Measurements from ENCODE around the gene XYLB.

XYLB gene

GRCh38 chr3:38454178-38454883, 107.7 kb downstream of the XYLB start:
- DNase-seq (ENCODE audit: low read depth in 4 of 4, low spot score in 1 of 4) = no peak

- DNase-seq (ENCODE audit: low read depth in 4 of 4, low spot score in 1 of 4) = peak in 2 of 4 experiments; percentile 32 to 35
Measured at GRCh38 chr3:38454884-38455638, 108.5 kb downstream of the XYLB start.

- DNase-seq (ENCODE audit: low read depth in 4 of 4, low spot score in 1 of 4) = peak in 1 of 4 experiments; percentile 35
Measured at GRCh38 chr3:38455639-38456430, 109.2 kb downstream of the XYLB start.

- no peak for DNase-seq (ENCODE audit: low read depth in 4 of 4, low spot score in 1 of 4)
Measured at GRCh38 chr3:38457111-38458003, 110.8 kb downstream of the XYLB start.

GRCh38 chr3:38458796-38459498, 112.4 kb downstream of the XYLB start:
- no peak for DNase-seq (ENCODE audit: low read depth in 4 of 4, low spot score in 1 of 4)

GRCh38 chr3:38459499-38460048, 113.0 kb downstream of the XYLB start:
- DNase-seq (ENCODE audit: low read depth in 4 of 4, low spot score in 1 of 4) = no peak

GRCh38 chr3:38460377-38461270, 114.0 kb downstream of the XYLB start:
- no peak for DNase-seq (ENCODE audit: low read depth in 4 of 4, low spot score in 1 of 4)

All from stimulated activated CD4-positive, alpha-beta T cell treated with anti-CD3 and anti-CD28 coated beads, Interleukin-1b, Interleukin-23, amount 100 ng/mL, for 24 hours (primary cell).